K562 (cell line): ENCODE measurements around the gene MED15. TPM values are rescaled to one million over a fixed set of nuclear protein-coding genes. Genes with fewer than 3 reads are reported as not detected.

Source experiments
- CEBPG ChIP-seq, 3 experiments: fragments of 200-800 bp in 1 of 3; sonication (Bioruptor generic) in 1 of 3; sonication (generic) in 1 of 3; formaldehyde crosslinking in 1 of 3; IDR thresholded peaks in 2 of 3; conservative IDR thresholded peaks in 1 of 3; 2 replicates each; pipeline versions ENCODE4 v1.6.1 to v1.8.0; 2016 to 2022; ENCODE audit warnings: missing compliant biosample characterization in 2 of 3, missing genetic modification characterization in 2 of 3, mild to moderate bottlenecking in 1 of 3, missing genetic modification reagents in 1 of 3
- FOXJ2 ChIP-seq: fragments of 200-800 bp; sonication (Bioruptor generic); IDR thresholded peaks from 2 replicates; pipeline ENCODE4 v1.6.1; 2016; ENCODE audit warnings: missing genetic modification characterization, missing compliant biosample characterization
- MCM5 ChIP-seq: fragments of 450-650 bp; IDR thresholded peaks from 2 replicates; pipeline ENCODE4 v1.6.1; 2016; ENCODE audit warnings: low read depth
- MED1 ChIP-seq: sonication (generic); formaldehyde crosslinking; IDR thresholded peaks from 2 replicates; pipeline ENCODE4 v1.8.1; 2023; ENCODE audit warnings: missing genetic modification reagents, borderline replicate concordance
- NCOA6 ChIP-seq: fragments of 450-650 bp; IDR thresholded peaks from 2 replicates; pipeline ENCODE4 v1.6.1; 2017; ENCODE audit warnings: mild to moderate bottlenecking
- NFE2L1 ChIP-seq: fragments of 450-650 bp; IDR thresholded peaks from 2 replicates; pipeline ENCODE4 v1.6.1; 2016; ENCODE audit warnings: missing genetic modification characterization, low read depth, mild to moderate bottlenecking, missing compliant biosample characterization, moderate library complexity, borderline replicate concordance
- NFXL1 ChIP-seq: fragments of 450-650 bp; formaldehyde crosslinking; IDR thresholded peaks from 2 replicates; pipeline ENCODE4 v1.4.0; 2021; ENCODE audit warnings: mild to moderate bottlenecking
- POLR2AphosphoS2 ChIP-seq: IDR thresholded peaks from 2 replicates; pipeline ENCODE4 v1.6.1; 2012; ENCODE audit warnings: low read length, improper control_type of control experiment
- RAD21 ChIP-seq, 2 experiments: fragments of 250-450 bp in 1 of 2; fragments of 450-650 bp in 1 of 2; sonication (Bioruptor Pico) in 1 of 2; formaldehyde crosslinking in 1 of 2; IDR thresholded peaks in 1 of 2; conservative IDR thresholded peaks in 1 of 2; 2 replicates each; pipeline versions ENCODE4 v1.4.0 to v1.8.0; 2020 to 2022; ENCODE audit warnings: mild to moderate bottlenecking in 2 of 2, moderate library complexity in 1 of 2
- RBM39 ChIP-seq: fragments of 200-400 bp; formaldehyde crosslinking; optimal IDR thresholded peaks from 2 replicates; pipeline ENCODE3; 2018; ENCODE audit warnings: low read depth, low read length
- RNF2 ChIP-seq: sonication (generic); IDR thresholded peaks from 2 replicates; pipeline ENCODE4 v1.6.1; 2016
- STAT5A ChIP-seq: IDR thresholded peaks from 2 replicates; pipeline ENCODE4 v1.6.1; 2012; ENCODE audit warnings: low read length, inconsistent platforms, borderline replicate concordance
- TEAD2 ChIP-seq: fragments of 450-650 bp; IDR thresholded peaks from 2 replicates; pipeline ENCODE4 v1.6.1; 2016; ENCODE audit warnings: missing genetic modification characterization, control low read depth, missing compliant biosample characterization
- ZNF311 ChIP-seq: fragments of 250-450 bp; sonication (Bioruptor Pico); IDR thresholded peaks from 2 replicates; pipeline ENCODE4 v1.4.0; 2020; ENCODE audit warnings: mild to moderate bottlenecking, moderate library complexity
- ZZZ3 ChIP-seq: fragments of 450-650 bp; IDR thresholded peaks from 2 replicates; pipeline ENCODE4 v1.6.1; 2016; ENCODE audit warnings: antibody characterized with exemption, mild to moderate bottlenecking, moderate library complexity
- polyA plus RNA-seq, 8 experiments: library from polyadenylated mRNA; depleted of rRNA in 4 of 8; stranded (reverse) in 5 of 8; unstranded in 3 of 8; fragments of >200 nt; fragmentation: Nextera tagmentation in 2 of 8; fragmentation: Illumina TruSeq in 1 of 8; extraction: Ambion mirVana in 2 of 8; extraction: Trizol in 1 of 8; gene quantifications; 2 replicates each; pipeline versions ENCODE4 v1.2.1 to v1.2.3, GENCODE V29; 2011 to 2014; ENCODE audit warnings: inconsistent platforms in 1 of 8, missing spikeins in 1 of 8
- total RNA-seq, 7 experiments: library from RNA; depleted of rRNA in 6 of 7; stranded (reverse); fragments of >200 nt in 6 of 7; fragmentation: Illumina TruSeq in 2 of 7; extraction: Trizol in 2 of 7; gene quantifications; 2 replicates each; pipeline versions ENCODE4 v1.2.1 to v1.2.3, GENCODE V29; 2011 to 2021; ENCODE audit warnings: low replicate concordance in 1 of 7
- TF ChIP-seq, protein P1 (sequence below): sonication (generic); formaldehyde crosslinking; IDR thresholded peaks from 2 replicates; pipeline ENCODE4 v1.8.0; 2022; ENCODE audit warnings: mild to moderate bottlenecking, missing genetic modification reagents
- TF ChIP-seq, protein P2 (sequence below): sonication (generic); formaldehyde crosslinking; IDR thresholded peaks from 2 replicates; pipeline ENCODE4 v1.8.0; 2023; ENCODE audit warnings: mild to moderate bottlenecking, missing genetic modification reagents
- TF ChIP-seq, protein P3 (sequence below): sonication (generic); formaldehyde crosslinking; IDR thresholded peaks from 2 replicates; pipeline ENCODE4 v1.8.0; 2022; ENCODE audit warnings: missing genetic modification reagents, mild to moderate bottlenecking, borderline replicate concordance
- TF ChIP-seq, protein P4 (sequence below): sonication (generic); formaldehyde crosslinking; IDR thresholded peaks from 2 replicates; pipeline ENCODE4 v1.8.0; 2022; ENCODE audit warnings: mild to moderate bottlenecking, low read depth, missing genetic modification reagents
- TF ChIP-seq, protein P5 (sequence below): fragments of 450-650 bp; IDR thresholded peaks from 2 replicates; pipeline ENCODE4 v1.7.0; 2016; ENCODE audit warnings: borderline replicate concordance

MED15 gene
- total and polyA plus RNA-seq, 9 of the 15 experiments (the other 6 are each of a cell fraction or from before 2014, with no cell fraction given) = 4.0 to 271 (median 60.1) TPM

DNA sequence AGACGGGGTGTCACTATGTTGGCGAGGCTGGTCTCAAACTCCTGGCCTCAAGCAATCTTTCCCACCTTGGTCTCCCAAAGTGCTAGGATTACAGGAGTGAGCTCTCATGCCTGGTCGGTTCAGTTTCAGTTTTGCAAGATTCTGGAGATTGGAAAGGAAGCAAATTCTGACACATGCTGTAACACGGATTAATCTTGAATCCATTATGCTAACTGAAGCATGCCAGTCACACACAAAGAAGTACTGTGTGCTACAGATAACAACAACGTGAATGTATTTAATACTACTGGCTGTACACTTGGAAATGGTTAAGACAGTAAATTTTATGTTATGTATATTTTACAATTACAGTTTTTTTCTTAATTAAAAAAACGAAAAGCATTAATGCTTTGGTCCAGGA, 107.6 kb downstream of the MED15 start (continued):
- TF ChIP-seq FOXJ2 (tag) = no peak
- TF ChIP-seq, protein P1, sequence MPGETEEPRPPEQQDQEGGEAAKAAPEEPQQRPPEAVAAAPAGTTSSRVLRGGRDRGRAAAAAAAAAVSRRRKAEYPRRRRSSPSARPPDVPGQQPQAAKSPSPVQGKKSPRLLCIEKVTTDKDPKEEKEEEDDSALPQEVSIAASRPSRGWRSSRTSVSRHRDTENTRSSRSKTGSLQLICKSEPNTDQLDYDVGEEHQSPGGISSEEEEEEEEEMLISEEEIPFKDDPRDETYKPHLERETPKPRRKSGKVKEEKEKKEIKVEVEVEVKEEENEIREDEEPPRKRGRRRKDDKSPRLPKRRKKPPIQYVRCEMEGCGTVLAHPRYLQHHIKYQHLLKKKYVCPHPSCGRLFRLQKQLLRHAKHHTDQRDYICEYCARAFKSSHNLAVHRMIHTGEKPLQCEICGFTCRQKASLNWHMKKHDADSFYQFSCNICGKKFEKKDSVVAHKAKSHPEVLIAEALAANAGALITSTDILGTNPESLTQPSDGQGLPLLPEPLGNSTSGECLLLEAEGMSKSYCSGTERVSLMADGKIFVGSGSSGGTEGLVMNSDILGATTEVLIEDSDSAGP (CRISPR knock-in tag) = no peak
- no peak for TF ChIP-seq NFXL1
- TF ChIP-seq RBM39 = no peak
- TF ChIP-seq, protein P2, sequence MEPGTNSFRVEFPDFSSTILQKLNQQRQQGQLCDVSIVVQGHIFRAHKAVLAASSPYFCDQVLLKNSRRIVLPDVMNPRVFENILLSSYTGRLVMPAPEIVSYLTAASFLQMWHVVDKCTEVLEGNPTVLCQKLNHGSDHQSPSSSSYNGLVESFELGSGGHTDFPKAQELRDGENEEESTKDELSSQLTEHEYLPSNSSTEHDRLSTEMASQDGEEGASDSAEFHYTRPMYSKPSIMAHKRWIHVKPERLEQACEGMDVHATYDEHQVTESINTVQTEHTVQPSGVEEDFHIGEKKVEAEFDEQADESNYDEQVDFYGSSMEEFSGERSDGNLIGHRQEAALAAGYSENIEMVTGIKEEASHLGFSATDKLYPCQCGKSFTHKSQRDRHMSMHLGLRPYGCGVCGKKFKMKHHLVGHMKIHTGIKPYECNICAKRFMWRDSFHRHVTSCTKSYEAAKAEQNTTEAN (CRISPR knock-in tag) = no peak
- TF ChIP-seq MCM5 = no peak
- TF ChIP-seq, protein P3, sequence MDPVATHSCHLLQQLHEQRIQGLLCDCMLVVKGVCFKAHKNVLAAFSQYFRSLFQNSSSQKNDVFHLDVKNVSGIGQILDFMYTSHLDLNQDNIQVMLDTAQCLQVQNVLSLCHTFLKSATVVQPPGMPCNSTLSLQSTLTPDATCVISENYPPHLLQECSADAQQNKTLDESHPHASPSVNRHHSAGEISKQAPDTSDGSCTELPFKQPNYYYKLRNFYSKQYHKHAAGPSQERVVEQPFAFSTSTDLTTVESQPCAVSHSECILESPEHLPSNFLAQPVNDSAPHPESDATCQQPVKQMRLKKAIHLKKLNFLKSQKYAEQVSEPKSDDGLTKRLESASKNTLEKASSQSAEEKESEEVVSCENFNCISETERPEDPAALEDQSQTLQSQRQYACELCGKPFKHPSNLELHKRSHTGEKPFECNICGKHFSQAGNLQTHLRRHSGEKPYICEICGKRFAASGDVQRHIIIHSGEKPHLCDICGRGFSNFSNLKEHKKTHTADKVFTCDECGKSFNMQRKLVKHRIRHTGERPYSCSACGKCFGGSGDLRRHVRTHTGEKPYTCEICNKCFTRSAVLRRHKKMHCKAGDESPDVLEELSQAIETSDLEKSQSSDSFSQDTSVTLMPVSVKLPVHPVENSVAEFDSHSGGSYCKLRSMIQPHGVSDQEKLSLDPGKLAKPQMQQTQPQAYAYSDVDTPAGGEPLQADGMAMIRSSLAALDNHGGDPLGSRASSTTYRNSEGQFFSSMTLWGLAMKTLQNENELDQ (CRISPR knock-in tag) = no peak
- no peak for TF ChIP-seq NFE2L1 (tag)
- TF ChIP-seq, protein P4, sequence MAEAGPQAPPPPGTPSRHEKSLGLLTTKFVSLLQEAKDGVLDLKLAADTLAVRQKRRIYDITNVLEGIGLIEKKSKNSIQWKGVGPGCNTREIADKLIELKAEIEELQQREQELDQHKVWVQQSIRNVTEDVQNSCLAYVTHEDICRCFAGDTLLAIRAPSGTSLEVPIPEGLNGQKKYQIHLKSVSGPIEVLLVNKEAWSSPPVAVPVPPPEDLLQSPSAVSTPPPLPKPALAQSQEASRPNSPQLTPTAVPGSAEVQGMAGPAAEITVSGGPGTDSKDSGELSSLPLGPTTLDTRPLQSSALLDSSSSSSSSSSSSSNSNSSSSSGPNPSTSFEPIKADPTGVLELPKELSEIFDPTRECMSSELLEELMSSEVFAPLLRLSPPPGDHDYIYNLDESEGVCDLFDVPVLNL (CRISPR knock-in tag) = no peak
- TF ChIP-seq ZZZ3 = no peak
- TF ChIP-seq CEBPG (CRISPR knock-in tag; IDR thresholded peaks at IDR 0.05) = peak; percentile 19; the same call in 1 of the 2 replicates
- no peak for TF ChIP-seq CEBPG (tag; conservative IDR thresholded peaks at IDR 0.05 in 1 of 2, IDR thresholded peaks at IDR 0.05 in 1 of 2)
- no peak for TF ChIP-seq POLR2AphosphoS2
- TF ChIP-seq, protein P5, sequence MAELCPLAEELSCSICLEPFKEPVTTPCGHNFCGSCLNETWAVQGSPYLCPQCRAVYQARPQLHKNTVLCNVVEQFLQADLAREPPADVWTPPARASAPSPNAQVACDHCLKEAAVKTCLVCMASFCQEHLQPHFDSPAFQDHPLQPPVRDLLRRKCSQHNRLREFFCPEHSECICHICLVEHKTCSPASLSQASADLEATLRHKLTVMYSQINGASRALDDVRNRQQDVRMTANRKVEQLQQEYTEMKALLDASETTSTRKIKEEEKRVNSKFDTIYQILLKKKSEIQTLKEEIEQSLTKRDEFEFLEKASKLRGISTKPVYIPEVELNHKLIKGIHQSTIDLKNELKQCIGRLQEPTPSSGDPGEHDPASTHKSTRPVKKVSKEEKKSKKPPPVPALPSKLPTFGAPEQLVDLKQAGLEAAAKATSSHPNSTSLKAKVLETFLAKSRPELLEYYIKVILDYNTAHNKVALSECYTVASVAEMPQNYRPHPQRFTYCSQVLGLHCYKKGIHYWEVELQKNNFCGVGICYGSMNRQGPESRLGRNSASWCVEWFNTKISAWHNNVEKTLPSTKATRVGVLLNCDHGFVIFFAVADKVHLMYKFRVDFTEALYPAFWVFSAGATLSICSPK = no peak
- TF ChIP-seq RNF2 = peak; percentile 61; the same call in 1 of the 2 replicates
- TF ChIP-seq MED1 (CRISPR knock-in tag) = no peak
- TF ChIP-seq ZNF311 (CRISPR knock-in tag) = no peak
- TF ChIP-seq RAD21 (CRISPR knock-in tag; conservative IDR thresholded peaks at IDR 0.05 in 1 of 2, IDR thresholded peaks at IDR 0.05 in 1 of 2) = no peak
- no peak for TF ChIP-seq NCOA6
- no peak for TF ChIP-seq TEAD2
- TF ChIP-seq STAT5A = peak; percentile 51; the same call in 1 of the 2 replicates
